Hepatic stellate cell (primary cell): Measurements from ENCODE around the gene B3GALT5.
"Not testable (repeated sequence)": the region's sequence is repeated elsewhere in the genome, so short reads cannot be mapped to it uniquely, and the experiment has no call there.

ENCODE experiments used
- DNase-seq: peaks from one replicate; pipeline ENCODE4 v3.0.0; 2011; ENCODE audit warnings: low spot score

B3GALT5 gene

GRCh38 chr21:39666681-39667315, 54.1 kb downstream of the B3GALT5 start:
- no peak for DNase-seq

- DNase-seq = no peak
Measured at GRCh38 chr21:39667353-39667891, 54.7 kb downstream of the B3GALT5 start.

- DNase-seq = no peak
Measured at GRCh38 chr21:39668369-39668768, 55.6 kb downstream of the B3GALT5 start.

- no peak for DNase-seq
Measured at GRCh38 chr21:39669485-39669884, 56.7 kb downstream of the B3GALT5 start.

GRCh38 chr21:39669976-39670661, 57.4 kb downstream of the B3GALT5 start:
- no peak for DNase-seq

- no peak for DNase-seq
Measured at GRCh38 chr21:39670701-39671100, 58.0 kb downstream of the B3GALT5 start.

- no peak for DNase-seq
Measured at GRCh38 chr21:39671986-39672385, 59.2 kb downstream of the B3GALT5 start.

GRCh38 chr21:39673163-39673562, 60.4 kb downstream of the B3GALT5 start:
- DNase-seq = no peak

GRCh38 chr21:39673736-39674135, 61.0 kb downstream of the B3GALT5 start:
- DNase-seq = no peak

- no peak for DNase-seq
Measured at GRCh38 chr21:39674801-39675200, 62.1 kb downstream of the B3GALT5 start.

- DNase-seq = no peak
Measured at GRCh38 chr21:39675590-39675989, 62.9 kb downstream of the B3GALT5 start.

- DNase-seq = no peak
Measured at GRCh38 chr21:39675993-39676661, 63.4 kb downstream of the B3GALT5 start.

GRCh38 chr21:39680216-39680615, 67.5 kb downstream of the B3GALT5 start:
- DNase-seq = no peak

- no peak for DNase-seq
Measured at GRCh38 chr21:39681257-39681656, 68.5 kb downstream of the B3GALT5 start.

- DNase-seq = no peak
Measured at GRCh38 chr21:39681845-39682244, 69.1 kb downstream of the B3GALT5 start.

GRCh38 chr21:39685236-39685635, 72.5 kb downstream of the B3GALT5 start:
- no peak for DNase-seq

GRCh38 chr21:39685991-39686390, 73.3 kb downstream of the B3GALT5 start:
- no peak for DNase-seq

- no peak for DNase-seq
Measured at GRCh38 chr21:39686646-39687468, 74.1 kb downstream of the B3GALT5 start.

GRCh38 chr21:39688010-39688409, 75.3 kb downstream of the B3GALT5 start:
- DNase-seq = no peak

GRCh38 chr21:39689860-39690259, 77.1 kb downstream of the B3GALT5 start:
- not testable (repeated sequence) for DNase-seq

GRCh38 chr21:39690454-39690853, 77.7 kb downstream of the B3GALT5 start:
- DNase-seq = no peak

- DNase-seq = no peak
Measured at GRCh38 chr21:39694750-39695149, 82.0 kb downstream of the B3GALT5 start.
